Pulmonary artery endothelial cell (primary cell): ENCODE data around the gene ZNF518B. TPM values are rescaled to one million over a fixed set of nuclear protein-coding genes. Genes with fewer than 3 reads are reported as not detected.

Experiments used
- total RNA-seq: library from RNA; depleted of rRNA; stranded (reverse); fragments of >200 nt; gene quantifications from 2 replicates; pipeline ENCODE4 v1.2.3, GENCODE V29; 2014

Gene ZNF518B
- total RNA-seq, 1 donor from 2014 or later: 39.6 TPM

Other genes with a start within 250 kb of the ZNF518B start
- gene CLNK, start 227.3 kb upstream of the ZNF518B start, total RNA-seq: not detected in 2 replicates